ENCODE measurements around the gene MYH14.

DNA sequence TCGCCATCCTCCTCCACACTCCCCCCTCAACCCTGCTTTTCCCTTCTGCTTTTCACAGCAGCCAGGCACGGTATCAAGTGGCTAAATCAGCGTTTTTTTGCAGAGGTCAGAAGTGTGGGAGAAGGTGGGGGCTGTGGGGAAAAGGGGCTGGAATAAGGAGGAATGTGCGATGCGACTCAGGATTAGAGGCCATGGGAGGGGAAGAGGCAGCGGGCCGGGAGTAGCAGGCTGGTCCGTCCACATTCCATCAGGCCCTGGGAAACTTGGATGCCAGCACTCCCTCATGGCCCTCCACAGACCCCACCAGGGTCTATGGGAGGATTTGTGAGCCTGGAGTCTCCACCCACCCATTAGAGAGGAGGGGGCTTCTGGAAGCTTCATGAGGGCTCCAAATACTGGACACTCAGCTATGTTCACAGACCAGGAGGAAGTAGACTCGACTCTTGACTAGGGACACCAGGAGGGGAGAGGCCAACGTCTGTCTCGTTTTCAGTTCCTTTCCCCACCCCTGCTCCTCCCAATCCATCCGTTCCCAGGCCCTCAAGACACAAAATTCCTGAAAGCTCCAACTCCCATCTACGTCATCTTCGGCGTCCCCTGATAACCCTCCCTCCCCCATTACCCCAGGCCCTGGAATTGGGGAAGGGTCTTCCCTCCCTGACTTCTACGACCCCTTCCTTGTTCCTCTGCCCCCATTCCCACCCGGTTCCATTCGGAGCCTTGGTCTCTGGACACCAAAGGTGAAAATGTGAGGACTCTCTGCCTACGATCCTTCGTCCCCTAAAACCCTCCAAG is 129.0 kb downstream of the MYH14 start:
- TF ChIP-seq EZH2 (IDR thresholded peaks at IDR 0.05; ENCODE audit: borderline replicate concordance) (no peak), EZH2phosphoT487 (IDR thresholded peaks at IDR 0.05; ENCODE audit: low read depth, severe bottlenecking, unreplicated experiment) (no peak)
- TF ChIP-seq, protein P1, sequence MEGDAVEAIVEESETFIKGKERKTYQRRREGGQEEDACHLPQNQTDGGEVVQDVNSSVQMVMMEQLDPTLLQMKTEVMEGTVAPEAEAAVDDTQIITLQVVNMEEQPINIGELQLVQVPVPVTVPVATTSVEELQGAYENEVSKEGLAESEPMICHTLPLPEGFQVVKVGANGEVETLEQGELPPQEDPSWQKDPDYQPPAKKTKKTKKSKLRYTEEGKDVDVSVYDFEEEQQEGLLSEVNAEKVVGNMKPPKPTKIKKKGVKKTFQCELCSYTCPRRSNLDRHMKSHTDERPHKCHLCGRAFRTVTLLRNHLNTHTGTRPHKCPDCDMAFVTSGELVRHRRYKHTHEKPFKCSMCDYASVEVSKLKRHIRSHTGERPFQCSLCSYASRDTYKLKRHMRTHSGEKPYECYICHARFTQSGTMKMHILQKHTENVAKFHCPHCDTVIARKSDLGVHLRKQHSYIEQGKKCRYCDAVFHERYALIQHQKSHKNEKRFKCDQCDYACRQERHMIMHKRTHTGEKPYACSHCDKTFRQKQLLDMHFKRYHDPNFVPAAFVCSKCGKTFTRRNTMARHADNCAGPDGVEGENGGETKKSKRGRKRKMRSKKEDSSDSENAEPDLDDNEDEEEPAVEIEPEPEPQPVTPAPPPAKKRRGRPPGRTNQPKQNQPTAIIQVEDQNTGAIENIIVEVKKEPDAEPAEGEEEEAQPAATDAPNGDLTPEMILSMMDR (IDR thresholded peaks at IDR 0.05; ENCODE audit: poor library complexity): no peak
